Fibroblast of peridontal ligament (primary cell): Measurements from ENCODE around the gene CACNA2D4.

Experiments used
- DNase-seq: peaks from one replicate; pipeline ENCODE4 v3.0.0-alpha.2; 2010; ENCODE audit errors: extremely low read depth

CACNA2D4 gene

GRCh38 chr12:1919284-1919683 is 832 bp upstream of the CACNA2D4 start:
- DNase-seq: no peak

GRCh38 chr12:1918884-1919236 is 408 bp upstream of the CACNA2D4 start:
- DNase-seq: no peak

- no peak for DNase-seq
These were observed 1.0 kb downstream of the CACNA2D4 start for GRCh38 chr12:1917172-1918070.

GRCh38 chr12:1916371-1917171 is 1.9 kb downstream of the CACNA2D4 start:
- no peak for DNase-seq

GRCh38 chr12:1915082-1915968 is 3.1 kb downstream of the CACNA2D4 start:
- no peak for DNase-seq

- no peak for DNase-seq
These were observed 4.1 kb downstream of the CACNA2D4 start for GRCh38 chr12:1914114-1914911.

- DNase-seq: no peak
These were observed 4.9 kb downstream of the CACNA2D4 start for GRCh38 chr12:1913377-1914113.

GRCh38 chr12:1912580-1913376 is 5.7 kb downstream of the CACNA2D4 start:
- DNase-seq: no peak

- DNase-seq: no peak
These were observed 6.6 kb downstream of the CACNA2D4 start for GRCh38 chr12:1911598-1912575.

- DNase-seq: no peak
These were observed 8.0 kb downstream of the CACNA2D4 start for GRCh38 chr12:1910468-1910867.

- no peak for DNase-seq
These were observed 9.7 kb downstream of the CACNA2D4 start for GRCh38 chr12:1908758-1909157.

GRCh38 chr12:1907652-1908611 is 10.5 kb downstream of the CACNA2D4 start:
- no peak for DNase-seq

- no peak for DNase-seq
These were observed 11.9 kb downstream of the CACNA2D4 start for GRCh38 chr12:1906579-1906978.

GRCh38 chr12:1904875-1905274 is 13.6 kb downstream of the CACNA2D4 start:
- DNase-seq: no peak

- DNase-seq: no peak
These were observed 21.5 kb downstream of the CACNA2D4 start for GRCh38 chr12:1896964-1897363.

- DNase-seq: no peak
These were observed 27.6 kb downstream of the CACNA2D4 start for GRCh38 chr12:1890810-1891209.

- no peak for DNase-seq
These were observed 28.2 kb downstream of the CACNA2D4 start for GRCh38 chr12:1890119-1890703.
